GM19452 (cell line): ENCODE data around the gene ADARB1.
"Not testable (repeated sequence)": the region's sequence is repeated elsewhere in the genome, so short reads cannot be mapped to it uniquely, and the experiment has no call there.

Experiments used
- ATAC-seq: cut with Tn5 transposase; IDR thresholded peaks from one replicate; pipeline ENCODE4 v1.9.1; 2021; ENCODE audit not compliant: unreplicated experiment

ADARB1 gene, protein sequence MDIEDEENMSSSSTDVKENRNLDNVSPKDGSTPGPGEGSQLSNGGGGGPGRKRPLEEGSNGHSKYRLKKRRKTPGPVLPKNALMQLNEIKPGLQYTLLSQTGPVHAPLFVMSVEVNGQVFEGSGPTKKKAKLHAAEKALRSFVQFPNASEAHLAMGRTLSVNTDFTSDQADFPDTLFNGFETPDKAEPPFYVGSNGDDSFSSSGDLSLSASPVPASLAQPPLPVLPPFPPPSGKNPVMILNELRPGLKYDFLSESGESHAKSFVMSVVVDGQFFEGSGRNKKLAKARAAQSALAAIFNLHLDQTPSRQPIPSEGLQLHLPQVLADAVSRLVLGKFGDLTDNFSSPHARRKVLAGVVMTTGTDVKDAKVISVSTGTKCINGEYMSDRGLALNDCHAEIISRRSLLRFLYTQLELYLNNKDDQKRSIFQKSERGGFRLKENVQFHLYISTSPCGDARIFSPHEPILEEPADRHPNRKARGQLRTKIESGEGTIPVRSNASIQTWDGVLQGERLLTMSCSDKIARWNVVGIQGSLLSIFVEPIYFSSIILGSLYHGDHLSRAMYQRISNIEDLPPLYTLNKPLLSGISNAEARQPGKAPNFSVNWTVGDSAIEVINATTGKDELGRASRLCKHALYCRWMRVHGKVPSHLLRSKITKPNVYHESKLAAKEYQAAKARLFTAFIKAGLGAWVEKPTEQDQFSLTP

DNA sequence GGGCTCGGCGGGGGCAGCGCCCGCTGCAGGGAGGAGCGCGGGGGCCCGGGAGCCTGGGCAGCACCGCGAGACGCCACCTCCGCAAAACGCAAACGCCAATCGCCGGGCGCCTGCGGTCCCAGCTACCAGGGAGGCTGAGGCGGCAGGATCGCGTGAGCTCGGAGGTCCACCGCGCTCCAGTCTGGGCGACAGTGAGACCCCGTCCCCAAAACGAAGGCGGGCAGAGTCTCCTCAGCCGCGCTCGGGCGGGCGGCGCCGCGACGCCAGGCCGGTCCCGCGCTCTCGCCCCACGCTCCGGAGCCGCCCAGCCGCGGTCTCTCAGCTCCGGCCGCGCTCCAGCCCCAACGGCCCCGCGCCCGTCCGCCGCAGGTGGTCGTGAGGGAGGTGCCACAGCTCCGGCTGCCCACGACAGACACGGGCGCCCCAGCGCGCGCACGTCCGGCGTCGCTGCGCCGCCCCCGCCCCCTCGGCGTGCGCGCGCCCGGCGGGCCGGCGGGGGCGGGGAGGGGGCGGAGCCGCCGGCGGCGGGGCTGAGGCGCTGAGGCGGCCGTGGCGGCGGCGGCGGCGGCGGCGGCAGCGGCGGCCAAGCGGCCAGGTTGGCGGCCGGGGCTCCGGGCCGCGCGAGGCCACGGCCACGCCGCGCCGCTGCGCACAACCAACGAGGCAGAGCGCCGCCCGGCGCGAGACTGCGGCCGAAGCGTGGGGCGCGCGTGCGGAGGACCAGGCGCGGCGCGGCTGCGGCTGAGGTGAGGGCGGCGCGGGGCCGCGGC is at the start of gene ADARB1:
ADARB1 (plus strand) TSS at position 533 of the 770 bp plus-strand sequence. CDS start 97,077 bp downstream, outside the sequence.
- no peak for ATAC-seq

DNA sequence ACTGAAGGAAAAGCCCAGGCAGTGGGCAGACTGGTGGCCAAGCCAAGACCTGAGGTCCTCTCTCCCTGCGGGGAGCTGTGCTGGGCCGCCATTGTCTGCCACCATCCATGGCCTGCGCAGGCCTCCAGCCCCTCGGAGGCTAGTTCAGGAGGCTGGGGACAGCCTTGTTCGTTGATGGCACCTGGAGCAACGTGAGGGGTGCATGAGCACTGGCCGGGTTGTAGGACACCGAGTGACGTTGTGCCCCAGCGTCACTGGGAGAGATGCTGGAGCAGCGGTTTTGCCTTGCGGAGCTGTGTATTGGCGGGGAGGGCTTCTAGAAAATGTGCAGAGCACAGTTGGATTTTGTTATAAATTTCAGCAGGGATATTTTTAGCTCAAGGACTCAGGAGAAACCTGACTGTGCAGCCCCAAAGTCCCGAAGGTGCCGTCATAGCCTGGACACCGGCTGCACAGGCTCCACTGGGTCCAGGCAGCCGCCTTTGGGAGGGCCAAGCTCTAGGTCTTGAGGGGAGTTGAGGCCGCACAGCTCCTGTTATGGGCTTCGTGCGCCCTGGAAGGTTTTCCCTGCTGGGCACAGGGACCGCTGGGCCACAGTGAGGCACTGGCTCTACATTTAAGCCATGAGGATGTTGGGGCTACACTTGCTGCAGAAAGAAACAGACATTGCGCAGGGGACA is 48.2 kb upstream of the ADARB1 start:
- no peak for ATAC-seq

DNA sequence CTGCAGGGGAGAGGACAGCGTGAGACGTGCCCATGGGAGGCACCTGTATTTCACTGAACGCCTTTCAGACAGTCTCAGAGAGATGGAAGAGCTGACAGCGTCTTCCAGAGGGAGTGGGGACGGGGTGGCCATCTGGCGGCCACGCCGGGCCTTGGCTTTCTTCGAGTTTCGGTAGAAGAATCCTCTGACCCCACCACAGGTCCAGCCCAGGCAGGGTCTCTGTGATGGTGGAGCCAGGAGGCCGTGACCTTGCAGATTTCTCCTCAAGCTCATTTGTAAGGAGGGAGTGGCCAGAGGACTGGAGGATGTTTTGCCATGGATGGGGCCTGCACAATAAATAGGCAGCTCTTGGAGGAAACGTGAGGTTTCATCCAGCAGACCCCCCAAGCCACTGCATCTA is 47.6 kb upstream of the ADARB1 start:
- no peak for ATAC-seq

DNA sequence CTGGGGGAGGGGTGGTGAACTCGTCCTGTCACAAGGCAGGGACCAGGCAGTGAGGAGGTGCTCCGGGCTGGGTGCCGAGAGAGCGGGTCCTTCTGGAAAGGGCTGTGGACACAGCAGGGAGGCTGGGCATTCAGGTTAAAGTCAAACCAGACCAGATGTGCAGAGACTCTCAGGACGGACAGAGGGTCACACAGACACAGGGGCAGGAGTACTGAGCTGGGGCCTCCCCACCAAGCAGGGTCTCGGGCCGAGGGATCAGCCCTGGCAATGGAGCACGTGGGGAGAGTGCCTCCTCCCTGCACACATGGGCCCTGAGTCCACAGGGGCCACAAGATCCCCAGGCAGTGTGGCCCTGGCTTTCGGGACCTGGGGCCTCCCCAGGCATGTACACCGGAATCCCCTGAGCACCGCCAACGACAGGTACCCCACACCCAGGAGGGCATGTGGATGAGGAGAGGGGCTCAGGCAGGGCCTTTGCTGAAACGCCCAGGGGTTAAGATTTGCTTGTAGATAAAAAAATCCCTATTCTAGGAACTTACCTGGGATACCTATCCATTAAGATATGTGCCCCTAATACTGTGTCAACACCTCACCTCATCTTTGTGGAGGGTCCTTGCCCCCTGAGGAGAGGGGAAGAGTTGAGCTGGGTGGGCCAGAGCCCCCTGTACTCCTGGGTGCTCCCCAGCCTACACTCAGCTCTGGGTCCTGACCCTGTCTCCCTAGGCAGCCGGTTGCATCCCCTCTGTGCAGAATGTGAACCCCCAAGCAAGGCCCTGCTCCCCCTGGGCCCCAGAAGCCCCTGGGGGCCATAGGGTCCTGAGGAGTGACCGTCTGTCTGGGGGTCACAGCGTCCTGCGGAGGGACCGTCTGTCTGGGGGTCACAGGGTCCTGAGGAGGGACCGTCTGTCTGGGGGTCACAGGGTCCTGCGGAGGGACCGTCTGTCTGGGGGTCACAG is 46.9 kb upstream of the ADARB1 start:
- ATAC-seq = no peak

DNA sequence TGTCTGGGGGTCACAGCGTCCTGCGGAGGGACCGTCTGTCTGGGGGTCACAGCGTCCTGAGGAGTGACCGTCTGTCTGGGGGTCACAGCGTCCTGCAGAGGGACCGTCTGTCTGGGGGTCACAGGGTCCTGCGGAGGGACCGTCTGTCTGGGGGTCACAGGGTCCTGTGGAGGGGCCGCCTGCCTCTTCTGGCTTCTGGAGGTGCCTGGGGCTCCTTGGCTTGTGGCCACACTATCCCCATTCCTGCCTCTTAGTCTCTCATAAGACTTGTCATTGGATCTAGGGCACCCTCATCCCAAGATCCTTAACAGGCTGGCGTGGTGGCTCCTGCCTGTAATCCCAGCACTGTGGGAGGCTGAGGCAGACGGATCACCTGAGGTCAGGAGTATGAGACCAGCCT is 45.7 kb upstream of the ADARB1 start:
- not testable (repeated sequence) for ATAC-seq

DNA sequence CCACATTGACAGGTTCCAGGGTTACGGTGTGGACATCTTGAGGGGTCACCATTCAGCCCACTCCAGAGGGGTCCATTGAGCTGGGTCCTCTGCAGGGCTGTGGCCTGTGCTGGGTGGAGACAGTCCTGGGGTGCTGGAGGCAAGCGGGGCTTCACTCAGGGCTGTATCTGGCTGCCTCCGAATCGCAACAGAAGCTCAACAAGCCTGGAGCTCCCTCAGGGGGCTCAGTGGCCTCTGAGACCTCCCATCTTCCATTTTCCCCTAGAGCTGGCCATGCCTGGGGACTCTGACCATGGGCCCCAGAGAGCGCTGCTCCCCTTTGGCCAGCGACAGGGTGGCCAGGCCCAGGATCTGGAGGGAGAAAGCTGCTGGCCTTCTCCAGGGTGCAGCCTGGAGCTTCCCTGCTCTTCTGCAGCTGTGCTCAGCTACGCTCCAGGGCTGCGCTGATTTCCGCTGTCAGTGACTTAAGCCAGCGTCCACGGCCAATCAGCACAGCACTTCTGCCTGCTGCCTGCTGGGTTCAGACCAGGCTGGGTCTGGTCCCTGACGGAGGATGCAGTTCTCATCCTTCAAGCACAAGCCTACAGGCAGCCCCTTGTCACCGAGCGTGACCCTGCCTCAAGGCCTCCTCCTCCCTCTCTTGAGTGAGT is 45.0 kb upstream of the ADARB1 start:
- ATAC-seq = no peak

DNA sequence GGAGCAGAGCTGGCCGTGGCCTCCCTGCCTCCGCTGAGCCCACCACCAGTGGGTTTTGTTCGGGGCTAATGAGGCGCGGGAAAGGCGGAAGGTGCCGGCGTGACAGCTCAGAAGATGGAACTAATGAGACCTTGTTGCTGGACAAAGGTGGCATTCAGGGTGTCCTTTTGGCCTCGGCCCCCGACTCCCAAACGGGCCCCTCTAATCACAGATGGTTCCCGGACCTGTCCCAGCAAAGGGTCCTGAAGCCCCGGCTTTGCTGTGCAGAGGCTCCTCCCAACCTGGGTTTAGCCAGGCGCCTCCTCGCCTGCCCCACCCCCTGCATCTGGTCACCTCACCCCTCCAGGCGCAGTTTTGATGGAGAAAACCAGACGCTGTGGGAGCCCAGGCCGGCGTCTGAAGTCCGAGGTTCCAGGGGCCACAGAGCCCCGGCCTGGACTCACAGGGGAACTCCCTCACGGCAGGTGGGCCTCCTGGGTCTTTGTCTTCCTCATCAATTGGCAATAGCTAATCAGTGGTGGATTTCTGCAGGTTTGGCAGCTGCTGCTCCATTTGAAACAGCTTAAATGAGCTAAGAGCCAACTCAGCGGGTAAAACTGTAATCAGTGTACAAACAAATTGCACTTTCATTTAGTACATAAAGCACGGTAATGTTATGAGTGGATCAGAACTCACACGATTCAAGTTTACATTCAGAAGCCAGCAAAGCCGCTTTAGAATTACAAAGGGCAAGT is 44.3 kb upstream of the ADARB1 start:
- no peak for ATAC-seq

DNA sequence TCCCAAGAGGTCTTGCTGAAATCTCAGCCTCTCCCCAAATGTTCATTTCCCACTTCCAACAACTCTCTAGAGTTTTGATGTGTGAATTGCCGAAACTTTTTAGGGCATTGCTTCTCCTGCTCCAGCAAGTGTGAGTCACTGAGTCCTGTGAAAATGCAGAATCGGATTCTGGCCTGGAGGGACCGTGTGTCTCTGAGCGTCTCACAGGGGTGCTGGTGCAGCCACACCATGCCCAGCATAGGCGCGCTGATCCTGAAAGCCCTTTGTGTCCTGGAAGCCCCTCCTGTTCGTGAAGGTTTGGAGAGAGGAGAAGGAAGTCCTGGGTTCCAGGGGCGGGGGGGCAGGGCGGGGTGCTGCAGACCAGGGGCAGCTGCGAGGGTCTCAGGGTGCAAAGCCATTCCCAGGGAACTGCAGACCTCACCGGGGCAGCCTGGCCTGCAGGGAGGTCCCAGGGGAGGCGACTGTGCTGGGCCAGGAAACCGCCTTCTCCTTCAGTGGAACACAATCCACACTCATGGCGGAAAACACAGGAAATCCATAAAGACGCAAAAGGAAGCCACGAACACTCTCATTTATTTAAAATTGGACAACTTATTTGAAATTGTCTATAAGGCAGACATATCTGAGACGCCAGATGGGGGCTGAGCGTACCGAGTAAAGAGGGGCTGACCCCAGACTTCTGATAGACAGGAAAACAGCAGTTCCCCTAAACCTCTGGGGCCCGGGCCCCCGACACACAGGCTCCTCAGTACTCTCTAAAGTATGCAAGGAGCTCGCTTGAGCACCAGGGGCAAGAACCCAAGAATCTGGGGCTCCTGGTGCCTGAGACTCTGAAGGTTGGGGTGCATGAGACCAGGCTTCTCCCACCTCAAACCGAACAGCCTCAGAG is 43.5 kb upstream of the ADARB1 start:
- ATAC-seq = no peak

DNA sequence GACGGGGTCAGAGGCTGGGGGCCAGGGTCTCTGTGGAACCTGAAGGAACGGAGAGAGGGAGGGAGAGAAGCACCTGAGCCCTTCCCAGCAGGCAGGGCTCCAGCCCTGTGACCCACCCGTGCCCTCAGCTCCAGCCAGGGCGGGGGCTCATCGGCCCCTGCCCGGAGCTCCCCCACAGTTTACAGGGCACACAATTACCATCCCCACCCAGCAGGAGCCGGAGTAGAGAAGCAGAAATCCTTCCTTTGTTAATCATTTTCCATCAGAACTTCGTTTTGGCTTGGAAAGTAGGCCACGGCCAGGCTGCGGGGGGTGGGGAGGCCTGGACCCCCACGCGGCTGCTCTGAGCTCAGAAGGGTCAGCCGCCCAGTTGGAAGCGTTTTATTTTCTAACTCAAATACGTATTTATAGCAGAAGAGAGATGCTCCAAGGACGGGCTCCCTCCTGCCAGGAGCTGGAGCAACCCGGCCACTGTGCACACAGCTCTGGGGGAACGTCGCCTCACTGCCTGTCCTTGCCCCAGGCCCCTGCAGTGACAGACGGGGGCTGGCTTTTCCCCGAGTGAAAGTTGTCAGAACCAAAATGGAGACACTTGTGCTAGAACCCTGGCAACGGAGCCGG is 42.7 kb upstream of the ADARB1 start:
- ATAC-seq = no peak

DNA sequence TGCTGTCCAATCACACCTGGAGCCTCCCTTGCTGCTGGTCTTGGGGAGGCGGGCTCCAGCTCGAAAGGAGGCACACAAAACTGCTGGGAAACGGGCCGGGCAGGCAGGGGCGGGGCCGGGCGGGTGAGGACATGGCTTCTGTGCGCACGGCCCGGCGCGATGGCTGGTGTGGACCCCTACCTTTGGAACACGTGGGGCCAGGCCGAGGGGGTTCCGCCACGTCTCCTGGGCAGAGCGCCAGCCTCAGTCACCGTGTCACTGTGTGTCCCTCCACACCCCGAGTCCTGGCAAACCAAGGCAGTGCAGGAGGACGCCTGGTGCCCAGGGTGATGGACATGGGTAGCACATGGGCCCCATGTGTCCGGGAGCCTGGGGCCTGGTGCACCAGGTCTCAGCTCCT is 42.0 kb upstream of the ADARB1 start:
- no peak for ATAC-seq

DNA sequence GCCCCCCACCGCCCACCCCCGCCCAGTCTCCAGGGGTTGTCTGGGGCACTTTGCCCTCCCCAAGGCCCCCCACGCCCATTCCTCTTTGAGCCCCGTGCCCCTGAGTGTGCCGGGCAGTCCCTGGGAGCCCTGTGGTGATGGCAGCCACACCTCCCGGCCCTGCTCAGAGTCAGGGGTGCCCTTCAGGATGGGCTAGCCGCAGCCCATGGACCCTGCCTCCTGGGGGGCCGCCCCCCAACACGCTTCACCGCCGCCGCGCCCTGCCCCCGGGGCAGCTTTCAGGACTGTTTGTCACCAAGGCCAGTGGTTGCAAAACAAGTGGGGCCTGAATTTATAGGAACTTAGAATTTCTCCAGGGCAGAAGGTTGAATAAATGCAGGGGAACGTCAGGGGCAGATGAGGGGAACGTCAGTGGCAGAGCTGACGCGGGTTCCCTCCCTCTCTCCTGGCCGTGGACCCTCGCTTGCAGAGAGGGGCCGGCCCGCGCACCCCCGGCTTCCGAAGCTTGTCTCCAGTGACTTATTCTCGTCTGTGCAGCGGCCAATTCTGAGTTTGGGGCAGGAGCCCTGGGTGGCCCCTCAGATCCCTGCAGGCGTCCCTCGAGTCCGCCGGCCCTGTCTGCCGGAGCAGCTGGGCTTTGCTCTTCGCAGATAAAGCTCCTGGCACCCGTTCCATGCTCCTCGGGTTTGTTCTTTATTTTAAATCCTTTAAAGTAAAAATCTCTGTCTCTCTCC is 41.2 kb upstream of the ADARB1 start:
- ATAC-seq = no peak

DNA sequence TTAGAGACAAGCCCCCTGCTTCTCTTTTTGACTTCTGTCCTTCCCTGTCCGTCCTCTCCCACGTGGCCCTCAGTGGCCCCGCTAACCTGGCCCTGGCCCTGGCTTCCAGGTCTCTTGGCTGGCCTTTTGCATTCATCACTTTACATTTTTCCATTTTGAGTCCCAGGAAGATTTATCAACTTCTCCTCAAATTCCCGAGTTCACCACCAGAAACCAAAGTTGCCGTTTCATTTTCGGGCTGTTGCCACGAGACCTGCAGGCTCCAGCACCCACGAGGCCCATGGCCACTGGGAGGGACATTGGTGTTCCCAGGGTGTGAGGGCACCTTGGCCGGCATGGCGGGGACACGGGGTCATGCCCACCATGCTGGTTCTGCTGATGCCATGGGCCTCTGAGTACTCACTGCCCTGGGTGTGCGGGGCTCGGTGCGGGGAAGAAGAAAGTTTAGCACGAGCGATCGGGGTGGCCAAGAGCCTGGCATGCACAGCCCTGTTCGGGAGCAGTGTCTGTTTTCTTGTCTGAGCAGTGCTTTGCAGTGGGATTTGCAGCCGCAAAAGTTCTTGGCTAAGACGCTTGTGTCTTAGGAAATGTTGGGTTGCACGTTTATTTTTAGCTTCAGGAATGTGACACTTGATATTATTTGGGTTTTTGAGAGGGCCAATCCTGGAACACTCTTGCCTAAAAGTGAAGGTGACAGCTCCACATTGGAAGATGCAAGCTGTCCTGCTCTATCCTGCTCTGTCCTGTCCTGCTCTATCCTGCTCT is 40.4 kb upstream of the ADARB1 start:
- ATAC-seq = no peak

DNA sequence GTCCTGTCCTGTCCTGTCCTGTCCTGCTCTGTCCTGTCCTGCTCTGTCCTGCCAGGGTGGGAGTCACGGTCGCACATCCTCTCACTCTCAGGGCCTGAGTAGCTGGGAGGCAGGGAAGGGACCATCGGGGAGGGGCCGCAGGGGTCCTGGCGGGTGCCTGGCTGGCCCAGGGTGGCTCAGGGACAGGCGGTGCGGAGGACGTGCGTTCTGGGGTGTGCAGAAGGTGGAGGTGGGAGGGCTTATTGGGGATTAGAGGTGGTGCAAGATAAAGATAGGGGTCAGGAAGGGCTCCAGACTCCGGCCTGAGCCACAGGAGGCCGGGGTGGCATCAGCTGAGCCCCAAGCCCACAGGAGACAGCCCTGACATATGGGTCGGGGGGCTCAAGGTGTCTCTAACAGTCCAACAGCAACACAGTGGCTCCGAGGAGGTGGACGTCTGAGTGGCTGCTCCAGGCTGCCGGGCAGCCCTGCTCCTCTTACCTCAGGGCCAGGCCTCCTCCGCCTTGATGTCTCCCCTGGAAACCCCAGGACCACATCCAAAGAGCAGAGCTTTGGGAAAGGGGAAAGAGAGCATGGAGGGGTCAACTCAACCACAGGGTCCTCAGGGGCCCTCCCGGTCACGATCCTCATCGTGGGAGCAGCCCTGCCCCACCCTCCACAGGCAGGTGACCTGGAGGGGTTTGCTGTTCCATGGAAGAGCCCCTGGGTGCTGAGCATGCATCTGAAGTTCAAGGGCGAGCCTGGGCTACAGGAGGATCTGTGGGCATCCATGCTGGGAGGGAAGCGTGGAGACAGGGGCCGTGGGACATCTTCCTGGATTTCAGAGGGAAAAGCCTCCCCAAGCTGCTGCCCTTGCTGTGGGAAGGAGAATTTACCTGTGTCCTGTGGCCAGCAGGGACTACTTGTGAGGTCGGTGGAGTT is 39.6 kb upstream of the ADARB1 start:
- no peak for ATAC-seq

DNA sequence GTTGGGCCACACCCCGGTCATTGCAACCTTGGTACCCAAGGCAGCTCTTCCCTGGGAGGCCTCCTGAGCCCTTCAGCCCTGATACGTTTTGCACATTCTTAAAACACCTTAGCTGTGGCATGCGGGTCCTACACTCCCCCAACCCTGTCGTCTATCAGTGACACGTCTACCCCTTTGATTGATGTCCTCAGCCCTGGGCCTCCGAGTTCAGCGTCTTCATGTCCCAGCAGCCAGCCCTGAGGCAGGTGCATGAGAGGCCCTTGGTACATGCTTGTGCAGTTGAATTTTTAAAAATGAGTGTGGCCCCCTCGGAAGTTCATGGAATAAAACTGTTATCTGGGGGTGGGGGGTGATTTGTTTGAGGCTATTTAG is 38.9 kb upstream of the ADARB1 start:
- ATAC-seq = no peak

DNA sequence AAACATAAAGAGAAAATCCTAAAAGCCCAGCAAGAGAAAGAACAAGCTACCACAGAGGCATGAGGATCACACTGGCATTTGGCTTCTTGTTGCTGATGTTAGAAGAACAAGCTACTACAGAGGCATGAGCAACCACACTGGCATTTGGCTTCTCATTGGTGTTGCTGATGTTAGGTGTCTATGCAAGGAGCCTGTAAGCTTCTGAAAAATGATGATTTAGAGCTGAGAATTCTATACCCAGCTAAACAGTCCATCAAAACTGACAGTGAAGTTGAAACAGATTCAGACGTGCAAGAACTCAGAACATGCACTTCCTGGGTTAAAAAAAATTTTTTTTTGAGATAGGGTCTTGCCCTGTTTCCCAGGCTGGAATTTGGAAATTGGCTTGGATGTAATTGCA is 37.8 kb upstream of the ADARB1 start:
- ATAC-seq = no peak
